SJCRH30 (cell line): ENCODE data around the gene NPEPL1. TPM values are rescaled to one million over a fixed set of nuclear protein-coding genes. Genes with fewer than 3 reads are reported as not detected.
A peak's percentile ranks its signal among the peaks of the same experiment; 100 is the strongest.
"Not testable (repeated sequence)": the region's sequence is repeated elsewhere in the genome, so short reads cannot be mapped to it uniquely, and the experiment has no call there.

ENCODE experiments used
- DNase-seq, 2 experiments: peaks; one replicate each; pipeline ENCODE4 v3.0.0-alpha.2; 2015 to 2020
- H3K27ac ChIP-seq: fragments of 250-450 bp; sonication (Bioruptor Pico); 2 replicates; pipeline ENCODE4 v1.5.1; 2020; ENCODE audit warnings: mild to moderate bottlenecking, moderate library complexity
- H3K27me3 ChIP-seq: fragments of 250-450 bp; sonication (Bioruptor Pico); 2 replicates; pipeline ENCODE4 v1.5.1; 2020; ENCODE audit warnings: mild to moderate bottlenecking, moderate library complexity
- H3K36me3 ChIP-seq: fragments of 250-450 bp; sonication (Bioruptor Pico); 2 replicates; pipeline ENCODE4 v1.5.1; 2020; ENCODE audit warnings: mild to moderate bottlenecking, moderate library complexity
- H3K4me1 ChIP-seq: fragments of 250-450 bp; sonication (Bioruptor Pico); 2 replicates; pipeline ENCODE4 v1.5.1; 2020; ENCODE audit warnings: mild to moderate bottlenecking, moderate library complexity
- H3K4me3 ChIP-seq: fragments of 250-450 bp; sonication (Bioruptor Pico); 2 replicates; pipeline ENCODE4 v1.5.1; 2020; ENCODE audit warnings: mild to moderate bottlenecking, moderate library complexity
- H3K9me3 ChIP-seq: fragments of 250-450 bp; sonication (Bioruptor Pico); replicated peaks from 2 replicates; pipeline ENCODE4 v1.5.1; 2020; ENCODE audit warnings: mild to moderate bottlenecking, moderate library complexity
- total RNA-seq: library from RNA; depleted of rRNA; stranded (reverse); fragments of >200 nt; shearing (Covaris generic); gene quantifications from 2 replicates; pipeline ENCODE4 v1.2.3, GENCODE V29; 2014

The NPEPL1 gene
- total RNA-seq, 1 experiment from 2014 or later = 6.3 TPM

DNA sequence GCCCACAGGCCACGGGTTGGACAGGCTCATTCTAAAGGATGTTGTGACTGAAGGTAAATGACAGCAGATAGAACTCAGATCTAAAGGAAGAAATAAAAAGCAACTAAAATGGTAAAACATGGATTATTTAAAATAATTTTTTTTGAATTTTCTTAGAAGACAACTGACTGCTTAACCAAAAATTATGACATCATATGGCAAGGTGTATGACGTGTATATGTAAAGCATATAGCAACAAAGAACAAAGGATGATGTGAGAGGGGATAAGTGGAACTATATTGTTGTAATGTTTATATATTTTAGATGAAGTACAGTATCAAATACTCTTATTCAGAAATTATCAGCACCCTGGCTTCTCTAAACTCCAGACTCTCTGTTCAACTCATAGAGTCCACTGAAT is 38.6 kb downstream of the NPEPL1 start:
- Histone ChIP-seq H3K9me3 (peaks cover 9% of the 10 kb centered on the region; the same call in 1 of the 2 replicates), H3K27me3 (no peaks in the 10 kb centered on the region; the same call in none of the 2 replicates), H3K27ac (no peak overlapping the region), H3K4me3 (no peak overlapping the region), H3K36me3 (no peaks in the 10 kb centered on the region), H3K4me1 (peaks cover 2% of the 10 kb centered on the region; the same call in 1 of the 2 replicates)
- DNase-seq = no peak

DNA sequence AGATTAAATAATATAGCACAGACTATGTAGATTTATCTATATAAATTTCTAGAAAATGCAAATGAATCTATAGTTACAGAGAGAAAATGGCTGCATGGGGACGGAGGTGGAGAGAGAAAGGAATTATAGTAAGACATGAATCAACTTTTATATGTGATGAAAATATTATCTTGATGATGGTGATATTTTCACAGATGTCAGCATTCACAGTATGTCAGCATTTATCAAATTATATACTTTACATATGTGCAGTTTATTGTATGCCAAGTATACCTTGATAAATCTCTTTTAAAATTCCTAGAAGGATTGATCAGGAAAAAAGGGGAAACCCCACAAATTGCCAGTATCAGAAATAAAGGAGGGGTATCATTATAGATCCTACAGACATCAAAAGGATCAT is 44.6 kb downstream of the NPEPL1 start:
- no peaks in the 10 kb centered on the region; the same call in 1 of the 2 replicates for H3K4me1 ChIP-seq
- no peak for DNase-seq
- no peak overlapping the region for H3K27ac ChIP-seq
- H3K4me3 ChIP-seq = no peak overlapping the region
- no peaks in the 10 kb centered on the region for H3K9me3 ChIP-seq
- H3K36me3 ChIP-seq = no peaks in the 10 kb centered on the region
- H3K27me3 ChIP-seq = no peaks in the 10 kb centered on the region; the same call in none of the 2 replicates

DNA sequence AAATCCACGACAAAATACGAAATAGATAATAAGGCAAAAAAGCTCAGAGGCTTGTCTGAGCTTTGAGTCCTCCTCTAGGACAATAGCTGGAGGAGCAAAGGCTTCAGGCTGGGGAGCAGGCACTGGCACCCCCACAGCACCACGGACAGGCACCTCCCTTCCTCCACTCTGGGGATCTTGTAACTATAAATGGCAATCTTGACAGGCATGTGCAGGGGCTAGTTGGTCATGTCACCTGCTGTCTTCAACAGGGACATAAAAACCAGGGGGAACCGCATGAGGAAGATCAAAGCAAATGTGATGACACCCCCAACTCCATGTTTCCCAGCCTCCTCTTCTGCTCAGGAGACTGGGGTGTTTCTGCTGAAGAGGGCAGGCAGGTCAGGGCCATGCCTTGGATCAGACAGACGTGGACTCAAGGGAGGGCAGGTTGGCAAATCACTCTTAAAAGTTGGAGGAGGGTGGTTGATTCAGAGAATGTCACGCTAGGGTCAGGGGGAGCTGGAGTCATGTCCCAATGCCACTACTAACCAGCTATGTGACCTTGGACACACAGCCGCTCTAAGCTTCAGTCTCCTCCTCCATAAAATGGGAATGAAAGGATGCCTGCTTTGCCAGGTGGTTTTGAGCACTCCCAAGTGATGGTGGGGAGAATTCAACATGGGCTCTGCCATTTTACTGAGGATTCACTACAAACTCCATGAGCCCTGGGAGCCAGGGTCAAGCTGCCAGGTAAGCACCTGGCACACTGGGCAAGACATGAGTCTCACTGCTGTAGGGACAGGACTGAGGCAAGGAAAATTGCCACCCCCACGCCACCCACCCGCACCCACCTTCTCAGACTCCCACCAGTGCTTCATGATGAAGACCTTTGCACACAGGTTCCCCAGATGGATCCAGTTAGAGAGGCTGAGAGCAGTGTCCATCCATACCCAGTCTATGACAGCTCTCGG is 48.0 kb downstream of the NPEPL1 start:
- no peaks in the 10 kb centered on the region for H3K27me3 ChIP-seq
- no peaks in the 10 kb centered on the region for H3K4me1 ChIP-seq
- no peak overlapping the region for H3K4me3 ChIP-seq
- no peak overlapping the region for H3K27ac ChIP-seq
- no peak for DNase-seq
- H3K36me3 ChIP-seq = no peaks in the 10 kb centered on the region
- no peaks in the 10 kb centered on the region for H3K9me3 ChIP-seq

DNA sequence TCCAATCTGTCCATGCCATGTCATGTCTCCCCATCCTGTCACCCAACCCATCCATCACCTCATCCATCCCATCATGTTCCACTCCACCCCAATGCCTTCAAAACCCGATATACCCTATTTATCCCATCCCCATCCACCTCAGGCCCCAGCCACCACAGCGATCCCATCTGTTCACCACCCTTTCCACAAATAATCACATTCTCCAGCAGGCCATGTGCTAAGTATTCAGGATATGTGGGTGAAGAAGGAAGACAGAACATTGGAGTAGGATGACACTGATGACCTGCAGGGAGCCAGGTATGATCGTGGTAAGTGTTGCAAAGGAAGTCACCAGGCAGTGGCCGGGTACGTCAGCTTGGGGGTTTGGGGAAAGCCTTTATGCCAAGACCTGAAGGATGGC is 48.8 kb downstream of the NPEPL1 start:
- H3K27me3 ChIP-seq = no peaks in the 10 kb centered on the region
- H3K36me3 ChIP-seq = no peaks in the 10 kb centered on the region
- no peak for DNase-seq

DNA sequence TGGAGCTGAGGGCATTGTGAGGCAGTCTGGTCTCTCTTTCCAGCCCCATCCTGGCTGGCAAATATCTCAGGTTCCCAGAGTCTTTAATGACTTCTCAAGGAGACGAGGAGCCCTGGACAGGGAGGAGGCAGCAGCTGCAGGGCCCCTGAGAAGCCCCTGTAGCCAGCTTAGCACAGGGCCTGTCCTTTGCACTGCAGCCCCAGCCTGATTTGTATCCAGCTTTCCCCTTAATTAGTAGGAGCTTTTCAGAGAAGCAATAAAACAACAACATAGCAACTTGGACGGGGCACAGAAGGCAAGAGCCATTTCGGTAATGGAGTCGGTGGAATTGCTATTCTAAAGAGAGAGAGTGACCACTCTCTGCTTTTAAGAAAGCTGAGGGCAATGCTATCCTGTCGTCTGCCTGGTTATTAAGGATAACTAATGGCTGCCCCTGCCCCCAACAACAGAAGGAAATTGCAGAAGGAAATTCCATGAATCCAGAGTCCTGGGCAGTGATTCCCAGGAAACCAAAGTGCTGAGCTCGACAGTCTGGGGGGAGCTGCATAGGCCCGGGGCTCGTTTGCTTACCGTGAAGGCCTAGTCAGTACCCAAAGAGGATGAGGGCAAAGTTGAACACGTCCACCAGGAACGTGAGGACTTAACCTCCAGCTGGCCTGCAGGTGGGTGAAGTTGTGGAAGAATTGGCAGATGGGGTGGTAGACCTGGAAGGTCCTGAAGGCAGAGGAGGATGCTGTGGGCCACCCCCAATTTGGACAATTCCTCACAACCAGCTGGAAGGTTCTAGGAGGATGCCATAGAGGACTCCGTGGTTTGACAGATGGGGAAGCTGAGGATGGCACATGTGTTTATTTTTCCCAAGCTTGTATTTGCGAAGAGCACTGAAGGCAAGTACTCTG is 50.3 kb downstream of the NPEPL1 start:
- no peak overlapping the region for H3K27ac ChIP-seq
- H3K9me3 ChIP-seq = no peaks in the 10 kb centered on the region
- no peaks in the 10 kb centered on the region for H3K27me3 ChIP-seq
- DNase-seq = no peak
- H3K36me3 ChIP-seq = no peaks in the 10 kb centered on the region
- H3K4me1 ChIP-seq = peaks cover 3% of the 10 kb centered on the region; the same call in 1 of the 2 replicates
- no peak overlapping the region for H3K4me3 ChIP-seq

More for the DNA sequence above, 48.8 kb downstream of the NPEPL1 start:
- no peaks in the 10 kb centered on the region for H3K9me3 ChIP-seq
- no peaks in the 10 kb centered on the region for H3K4me1 ChIP-seq
- no peak overlapping the region for H3K27ac ChIP-seq
- H3K4me3 ChIP-seq = no peak overlapping the region

DNA sequence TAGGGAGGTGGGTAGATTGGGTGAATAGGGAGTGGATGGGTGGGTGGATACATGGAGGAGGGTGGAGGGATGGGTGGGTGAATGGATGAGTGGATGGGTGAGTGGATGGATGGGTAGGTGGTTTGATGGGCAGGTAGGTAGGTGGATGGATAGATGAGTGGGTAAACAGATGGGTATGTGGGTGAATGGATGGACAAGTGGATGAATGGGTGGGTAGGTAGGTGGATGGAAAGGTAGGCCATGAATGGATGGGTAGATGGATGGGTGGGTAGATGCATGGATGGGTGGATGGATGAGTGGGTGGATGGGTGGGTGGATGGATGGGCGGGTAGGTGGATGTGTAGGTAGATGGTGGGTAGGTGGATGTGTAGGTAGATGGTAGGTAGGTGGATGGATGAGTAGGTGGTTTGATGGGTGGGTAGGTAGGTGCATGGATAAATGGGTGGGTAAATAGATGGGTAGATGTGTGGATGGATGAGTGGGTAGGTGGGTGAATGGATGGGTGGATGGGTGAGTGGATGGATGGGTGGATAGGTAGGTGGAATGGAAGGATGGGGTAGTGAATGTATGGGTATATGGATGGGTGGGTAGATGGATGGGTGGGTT is 51.4 kb downstream of the NPEPL1 start:
- H3K9me3 ChIP-seq = no peaks in the 10 kb centered on the region

DNA sequence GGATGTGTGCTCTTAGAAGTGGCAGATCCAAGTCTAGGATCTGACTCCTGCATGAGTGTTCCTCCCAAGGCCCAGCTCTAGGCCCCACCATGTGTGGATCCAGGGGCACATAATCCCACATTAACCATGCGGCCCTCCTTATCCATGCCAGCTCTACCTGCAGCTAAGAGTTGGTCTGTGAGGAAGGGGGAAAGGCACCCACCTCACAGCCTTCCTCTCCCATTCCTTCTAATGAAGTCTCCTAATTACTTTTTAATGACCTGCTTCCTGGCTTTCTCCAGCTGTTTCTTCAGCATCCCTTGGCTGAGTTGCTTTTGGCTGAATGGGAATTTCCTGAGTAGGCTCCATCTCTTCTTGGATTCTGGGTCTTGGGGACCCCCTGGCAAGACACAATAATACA is 52.2 kb downstream of the NPEPL1 start:
- DNase-seq = no peak
- Histone ChIP-seq H3K4me1 (peaks cover 3% of the 10 kb centered on the region; the same call in 1 of the 2 replicates), H3K36me3 (no peaks in the 10 kb centered on the region), H3K4me3 (no peak overlapping the region), H3K27me3 (no peaks in the 10 kb centered on the region), H3K27ac (no peak overlapping the region), H3K9me3 (no peaks in the 10 kb centered on the region)

More for the DNA sequence above, 51.4 kb downstream of the NPEPL1 start:
- Histone ChIP-seq H3K4me3 (no peak overlapping the region), H3K27ac (no peak overlapping the region), H3K27me3 (no peaks in the 10 kb centered on the region), H3K4me1 (peaks cover 3% of the 10 kb centered on the region; the same call in 1 of the 2 replicates), H3K36me3 (no peaks in the 10 kb centered on the region)
- no peak for DNase-seq

DNA sequence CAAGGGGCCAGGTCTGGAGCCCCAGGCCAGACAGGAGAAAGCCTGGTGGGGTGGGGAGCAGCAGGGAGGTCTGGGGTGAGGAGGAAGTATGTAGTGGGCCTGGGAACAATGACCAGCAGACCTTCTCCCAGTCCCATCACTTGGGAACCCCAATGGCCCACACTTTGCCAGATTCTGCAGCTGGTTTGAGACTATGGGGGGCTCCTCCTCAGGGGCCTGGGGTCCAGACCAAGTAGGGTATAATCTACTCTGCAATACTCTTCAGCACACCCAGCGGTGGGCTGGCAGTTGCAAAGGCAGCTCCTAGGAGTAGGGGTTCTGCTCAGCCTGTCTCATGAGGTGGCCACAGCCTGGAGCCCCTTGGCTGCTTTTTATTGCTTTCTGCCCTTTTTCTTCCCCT is 52.8 kb downstream of the NPEPL1 start:
- Histone ChIP-seq H3K36me3 (no peaks in the 10 kb centered on the region), H3K27me3 (no peaks in the 10 kb centered on the region), H3K4me1 (peaks cover 3% of the 10 kb centered on the region; the same call in 1 of the 2 replicates), H3K27ac (no peak overlapping the region), H3K9me3 (no peaks in the 10 kb centered on the region), H3K4me3 (no peak overlapping the region)
- DNase-seq = no peak

DNA sequence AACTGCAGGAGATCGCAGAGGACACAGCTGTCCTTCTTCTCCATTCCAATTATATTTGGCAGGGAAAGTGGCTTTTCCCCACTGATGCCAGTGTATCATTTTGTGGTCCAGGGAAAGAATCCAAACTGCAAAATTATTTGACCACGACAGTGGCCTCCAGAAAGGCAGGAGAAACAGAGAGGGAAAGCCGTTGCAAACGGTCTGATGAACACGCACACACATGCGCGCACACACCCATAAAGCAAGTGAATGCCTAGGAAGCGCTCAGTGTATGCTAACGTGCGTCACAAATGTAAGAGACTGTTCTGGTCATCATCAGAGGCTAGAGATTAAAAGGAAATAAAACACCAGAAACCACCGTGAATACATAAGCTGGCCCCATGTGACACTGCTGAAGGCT is 54.0 kb downstream of the NPEPL1 start:
- Histone ChIP-seq H3K36me3 (no peaks in the 10 kb centered on the region), H3K9me3 (no peaks in the 10 kb centered on the region), H3K27ac (no peak overlapping the region), H3K4me3 (no peak overlapping the region), H3K4me1 (peaks cover 3% of the 10 kb centered on the region; the same call in 1 of the 2 replicates), H3K27me3 (no peaks in the 10 kb centered on the region)
- DNase-seq = peak; percentile 44 to 64

DNA sequence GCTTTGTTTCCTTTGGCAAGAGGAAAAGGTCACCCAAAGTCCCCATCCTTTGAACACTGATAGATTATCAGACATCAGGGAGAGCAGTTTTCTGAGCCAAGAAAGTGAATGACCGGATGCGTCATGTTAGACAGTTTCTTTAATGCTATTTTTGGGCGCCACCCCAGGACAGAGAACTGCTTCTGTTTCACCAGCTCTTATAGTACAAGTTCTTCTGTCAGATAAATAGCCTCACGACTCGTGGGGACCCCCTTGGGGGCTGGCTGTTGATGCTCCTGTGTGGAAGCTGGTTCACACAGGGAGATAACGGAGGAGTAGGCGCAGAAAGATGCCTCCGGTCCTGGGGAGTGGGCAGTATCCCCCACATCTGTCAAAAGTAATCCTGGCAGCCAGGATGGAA is 54.6 kb downstream of the NPEPL1 start:
- no peaks in the 10 kb centered on the region for H3K36me3 ChIP-seq

DNA sequence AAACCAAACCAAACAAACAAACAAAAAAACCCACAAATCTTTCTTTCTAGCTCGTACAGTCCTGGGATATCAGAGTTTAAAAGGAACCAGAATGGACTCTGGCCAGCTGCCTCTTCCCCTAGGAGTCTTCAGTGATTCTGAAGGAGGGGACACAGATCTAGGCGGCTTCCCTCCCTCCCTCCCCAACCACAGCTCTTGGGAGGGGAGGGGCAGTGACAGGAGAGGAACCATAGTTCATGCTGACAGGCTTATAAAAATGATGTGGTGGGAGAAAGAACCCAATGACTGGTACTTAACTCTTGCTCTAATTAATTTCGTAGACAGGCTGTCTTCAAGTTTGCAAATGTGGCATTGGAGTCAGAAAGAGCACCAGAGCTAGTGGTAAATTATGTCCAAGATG is 56.0 kb downstream of the NPEPL1 start:
- Histone ChIP-seq H3K4me1 (peaks cover 9% of the 10 kb centered on the region), H3K27me3 (no peaks in the 10 kb centered on the region), H3K27ac (no peak overlapping the region), H3K9me3 (no peaks in the 10 kb centered on the region), H3K36me3 (no peaks in the 10 kb centered on the region), H3K4me3 (no peak overlapping the region)
- no peak for DNase-seq

More for the DNA sequence above, 54.6 kb downstream of the NPEPL1 start:
- Histone ChIP-seq H3K27ac (no peak overlapping the region), H3K9me3 (no peaks in the 10 kb centered on the region), H3K27me3 (no peaks in the 10 kb centered on the region), H3K4me3 (no peak overlapping the region), H3K4me1 (peaks cover 3% of the 10 kb centered on the region; the same call in 1 of the 2 replicates)
- no peak for DNase-seq

DNA sequence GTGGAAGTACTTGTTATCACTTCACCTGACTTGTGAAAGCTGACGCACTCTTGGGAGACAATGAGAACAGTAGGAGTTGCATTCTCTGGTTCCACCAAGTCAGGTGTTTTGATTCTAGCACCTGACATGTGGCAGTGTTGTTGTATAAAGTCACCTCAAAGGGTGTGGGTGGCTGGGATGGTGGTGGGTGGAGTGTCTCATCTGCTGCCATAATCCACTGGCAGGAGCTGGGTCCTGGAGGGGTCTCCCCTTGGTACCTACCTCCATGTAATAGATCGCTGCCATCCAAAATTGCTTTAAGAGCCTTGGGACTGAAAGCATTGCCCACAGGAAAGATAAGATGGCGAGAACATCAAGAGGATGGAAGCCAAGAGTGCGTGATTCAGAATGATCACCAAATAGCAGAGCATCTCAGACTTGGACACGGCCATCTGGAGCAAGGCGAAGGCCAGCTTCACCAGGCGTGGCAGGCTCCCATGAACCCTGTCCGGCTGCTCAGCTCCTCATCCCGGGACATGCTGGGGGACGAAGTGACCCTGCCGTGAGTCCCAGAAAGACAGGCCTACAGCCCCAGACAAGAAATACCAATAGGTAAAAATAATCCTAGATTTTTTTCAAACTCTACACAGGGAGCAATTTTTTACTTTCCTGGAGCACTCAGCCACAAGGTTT is 56.6 kb downstream of the NPEPL1 start:
- Histone ChIP-seq H3K27ac (no peak overlapping the region), H3K27me3 (no peaks in the 10 kb centered on the region), H3K9me3 (no peaks in the 10 kb centered on the region), H3K4me1 (peaks cover 13% of the 10 kb centered on the region), H3K36me3 (no peaks in the 10 kb centered on the region), H3K4me3 (no peak overlapping the region)
- DNase-seq = no peak

DNA sequence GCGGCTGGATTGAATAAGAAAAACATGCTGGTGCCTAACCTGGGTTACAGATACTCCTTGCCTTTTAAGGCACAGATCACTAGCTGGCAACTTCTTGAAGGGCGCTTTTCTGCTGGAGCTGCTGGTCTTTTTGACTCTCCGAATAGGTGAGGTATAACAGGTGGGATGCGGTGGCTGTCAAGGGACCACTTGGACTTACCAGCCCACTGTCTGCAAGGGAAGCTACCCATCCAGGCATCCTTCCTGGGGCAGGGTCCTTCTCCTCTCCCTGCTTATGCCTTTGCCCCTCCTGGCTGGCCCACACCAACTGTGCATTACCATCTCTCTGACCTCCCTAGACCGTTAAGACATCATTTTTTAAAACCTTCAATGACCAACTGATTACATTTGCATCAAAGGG is 57.4 kb downstream of the NPEPL1 start:
- Histone ChIP-seq H3K9me3 (no peaks in the 10 kb centered on the region), H3K27ac (no peak overlapping the region), H3K27me3 (no peaks in the 10 kb centered on the region), H3K36me3 (no peaks in the 10 kb centered on the region), H3K4me1 (peaks cover 13% of the 10 kb centered on the region), H3K4me3 (no peak overlapping the region)
- DNase-seq = no peak

DNA sequence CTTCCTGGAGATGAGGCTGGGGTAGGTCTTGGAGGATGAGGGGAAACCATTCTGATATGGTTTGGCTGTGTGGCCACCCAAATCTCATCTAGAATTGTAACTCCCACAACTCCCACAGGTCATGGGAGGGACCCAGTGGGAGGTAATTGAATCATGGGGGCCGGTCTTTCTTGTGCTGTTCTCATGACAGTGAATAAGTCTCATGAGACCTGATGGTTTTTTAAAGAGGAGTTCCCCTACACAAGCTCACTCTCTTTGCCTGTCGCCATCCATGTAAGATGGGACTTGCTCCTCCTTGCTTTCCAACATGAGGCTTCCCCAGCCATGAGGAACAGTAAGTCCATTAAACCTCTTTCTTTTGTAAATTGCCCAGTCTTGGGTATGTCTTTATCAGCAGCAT is 58.1 kb downstream of the NPEPL1 start:
- not testable (repeated sequence) for H3K27ac ChIP-seq, H3K36me3 ChIP-seq, H3K27me3 ChIP-seq, H3K9me3 ChIP-seq, DNase-seq, H3K4me3 ChIP-seq
- peaks cover 13% of the 10 kb centered on the region for H3K4me1 ChIP-seq
